Smooth muscle cell (in vitro differentiated cells): Measurements from ENCODE around the gene CNGA1. TPM values are rescaled to one million over a fixed set of nuclear protein-coding genes. Genes with fewer than 3 reads are reported as not detected.
"Not testable (repeated sequence)": the region's sequence is repeated elsewhere in the genome, so short reads cannot be mapped to it uniquely, and the experiment has no call there.

Experiments
- DNase-seq: peaks from one replicate; lab custom pipeline; 2025; ENCODE audit not compliant: unreplicated experiment; lab: John Stamatoyannopoulos, UW
- H2AFZ ChIP-seq: fragments of 200-600 bp; sonication (generic); 2 replicates; pipeline ENCODE4 v1.6.0; 2016; ENCODE audit warnings: antibody characterized with exemption, low read depth, mild to moderate bottlenecking
- H3F3A ChIP-seq: fragments of 200-600 bp; sonication (generic); 2 replicates; pipeline ENCODE4 v1.6.0; 2017; ENCODE audit warnings: antibody characterized with exemption, low read depth
- H3K27ac ChIP-seq: fragments of 200-600 bp; sonication (generic); 2 replicates; pipeline ENCODE4 v1.5.1; 2016; ENCODE audit warnings: low read depth, mild to moderate bottlenecking
- H3K27me3 ChIP-seq: fragments of 200-600 bp; sonication (generic); 2 replicates; pipeline ENCODE4 v1.6.1; 2016; ENCODE audit warnings: low read depth, mild to moderate bottlenecking
- H3K36me3 ChIP-seq: fragments of 200-600 bp; sonication (generic); 2 replicates; pipeline ENCODE4 v1.5.1; 2016; ENCODE audit warnings: low read depth
- H3K4me1 ChIP-seq: fragments of 200-600 bp; sonication (generic); 2 replicates; pipeline ENCODE4 v1.5.1; 2016; ENCODE audit warnings: low read depth
- H3K4me2 ChIP-seq: fragments of 200-600 bp; sonication (generic); 2 replicates; pipeline ENCODE4 v1.6.0; 2016; ENCODE audit warnings: mild to moderate bottlenecking
- H3K4me3 ChIP-seq: fragments of 200-600 bp; sonication (generic); 2 replicates; pipeline ENCODE4 v1.5.1; 2016; ENCODE audit warnings: mild to moderate bottlenecking
- H3K79me2 ChIP-seq: fragments of 200-600 bp; sonication (generic); 2 replicates; pipeline ENCODE4 v1.6.0; 2016; ENCODE audit warnings: low read depth, mild to moderate bottlenecking
- H3K9ac ChIP-seq: fragments of 200-600 bp; sonication (generic); 2 replicates; pipeline ENCODE4 v1.6.0; 2016; ENCODE audit warnings: low read depth
- H3K9me3 ChIP-seq: fragments of 200-600 bp; sonication (generic); replicated peaks from 2 replicates; pipeline ENCODE4 v1.5.1; 2016; ENCODE audit warnings: low read depth
- H4K20me1 ChIP-seq: fragments of 200-600 bp; sonication (generic); 2 replicates; pipeline ENCODE4 v1.6.0; 2016; ENCODE audit warnings: low read depth
- WGBS: methylation state at CpG from one replicate; pipeline ENCODE4 v1.1.7; 2016; ENCODE audit warnings: low lambda C conversion rate; 5-methylcytosine and 5-hydroxymethylcytosine counted together
- polyA plus RNA-seq: library from polyadenylated mRNA; unstranded; fragments of >200 nt; fragmentation: Nextera tagmentation; extraction: Ambion mirVana; gene quantifications from 2 replicates; pipeline ENCODE4 v1.2.1, GENCODE V29; 2016
- total RNA-seq: library from RNA; depleted of rRNA; stranded (reverse); fragments of >200 nt; gene quantifications from 2 replicates; pipeline ENCODE4 v1.2.3, GENCODE V29; 2014
- TF ChIP-seq, protein P1 (sequence below): fragments of 200-600 bp; sonication (generic); IDR thresholded peaks from 2 replicates; pipeline ENCODE4 v1.5.1; 2017; ENCODE audit warnings: borderline replicate concordance, mild to moderate bottlenecking, antibody characterized with exemption; ENCODE audit not compliant: insufficient read depth, poor library complexity, severe bottlenecking

The CNGA1 gene
- total and polyA plus RNA-seq, 2 experiments from 2014 or later = 0.31 to 0.69 TPM

- H3K27ac ChIP-seq = no peak overlapping the region
- no peak overlapping the region for H3K4me3 ChIP-seq
- H2AFZ ChIP-seq = no peak overlapping the region
- no peaks in the 10 kb centered on the region for H3K4me1 ChIP-seq
- H3K79me2 ChIP-seq = no peaks in the 10 kb centered on the region
- H3K27me3 ChIP-seq = no peaks in the 10 kb centered on the region
- H4K20me1 ChIP-seq = no peaks in the 10 kb centered on the region
- H3K9ac ChIP-seq = no peak overlapping the region
- 87% methylated on average over 1 of the region's 1 CpG for WGBS
- H3K4me2 ChIP-seq = no peak overlapping the region
- TF ChIP-seq, protein P1, sequence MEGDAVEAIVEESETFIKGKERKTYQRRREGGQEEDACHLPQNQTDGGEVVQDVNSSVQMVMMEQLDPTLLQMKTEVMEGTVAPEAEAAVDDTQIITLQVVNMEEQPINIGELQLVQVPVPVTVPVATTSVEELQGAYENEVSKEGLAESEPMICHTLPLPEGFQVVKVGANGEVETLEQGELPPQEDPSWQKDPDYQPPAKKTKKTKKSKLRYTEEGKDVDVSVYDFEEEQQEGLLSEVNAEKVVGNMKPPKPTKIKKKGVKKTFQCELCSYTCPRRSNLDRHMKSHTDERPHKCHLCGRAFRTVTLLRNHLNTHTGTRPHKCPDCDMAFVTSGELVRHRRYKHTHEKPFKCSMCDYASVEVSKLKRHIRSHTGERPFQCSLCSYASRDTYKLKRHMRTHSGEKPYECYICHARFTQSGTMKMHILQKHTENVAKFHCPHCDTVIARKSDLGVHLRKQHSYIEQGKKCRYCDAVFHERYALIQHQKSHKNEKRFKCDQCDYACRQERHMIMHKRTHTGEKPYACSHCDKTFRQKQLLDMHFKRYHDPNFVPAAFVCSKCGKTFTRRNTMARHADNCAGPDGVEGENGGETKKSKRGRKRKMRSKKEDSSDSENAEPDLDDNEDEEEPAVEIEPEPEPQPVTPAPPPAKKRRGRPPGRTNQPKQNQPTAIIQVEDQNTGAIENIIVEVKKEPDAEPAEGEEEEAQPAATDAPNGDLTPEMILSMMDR = no peak
- DNase-seq = no peak
- no peaks in the 10 kb centered on the region for H3K36me3 ChIP-seq
- H3F3A ChIP-seq = no peaks in the 10 kb centered on the region
- H3K9me3 ChIP-seq = peaks cover 3% of the 10 kb centered on the region
Observed at GRCh38 chr4:47996021-47996420, 20.5 kb downstream of the CNGA1 start.

GRCh38 chr4:47992475-47992874 is 24.0 kb downstream of the CNGA1 start:
- not testable (repeated sequence) for H3K4me1 ChIP-seq, H3K27ac ChIP-seq, H4K20me1 ChIP-seq, H3K27me3 ChIP-seq, H3K9ac ChIP-seq, H2AFZ ChIP-seq, DNase-seq, H3K9me3 ChIP-seq, H3K79me2 ChIP-seq, H3K36me3 ChIP-seq, H3F3A ChIP-seq, H3K4me2 ChIP-seq, H3K4me3 ChIP-seq
- 94% methylated on average over 1 of the region's 1 CpG for WGBS

DNA sequence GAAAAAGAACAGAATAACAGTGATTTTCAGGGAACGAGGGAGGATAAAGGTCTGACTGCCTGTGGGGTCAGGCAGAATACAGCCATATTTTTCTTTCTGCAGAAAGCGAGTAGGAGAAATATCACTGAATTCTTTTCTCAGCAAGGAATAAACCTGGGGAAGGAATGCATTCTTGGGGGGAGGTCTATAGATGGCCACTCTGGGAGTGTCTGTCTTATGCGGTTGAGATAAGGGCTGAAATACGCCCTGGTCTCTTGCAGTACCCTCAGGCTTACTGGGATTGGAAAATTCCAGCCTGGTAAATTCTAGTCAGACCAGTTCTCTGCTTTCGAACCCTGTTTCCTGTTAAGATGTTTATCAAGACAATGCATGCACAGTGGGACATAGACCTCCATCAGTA is 26.3 kb downstream of the CNGA1 start:
- Histone ChIP-seq H3K9ac (no peak overlapping the region), H3K9me3 (no peaks in the 10 kb centered on the region), H3K27me3 (no peaks in the 10 kb centered on the region), H3K4me1 (no peaks in the 10 kb centered on the region), H4K20me1 (no peaks in the 10 kb centered on the region), H3K4me2 (no peak overlapping the region), H3K79me2 (no peaks in the 10 kb centered on the region), H2AFZ (no peak overlapping the region), H3K27ac (no peak overlapping the region), H3K36me3 (no peaks in the 10 kb centered on the region), H3K4me3 (no peak overlapping the region), H3F3A (no peaks in the 10 kb centered on the region)
- TF ChIP-seq, protein P1 = no peak
- no peak for DNase-seq
- WGBS = 89% methylated on average over 5 of the region's 5 CpGs

- Histone ChIP-seq H3K79me2 (no peaks in the 10 kb centered on the region), H3K27me3 (no peaks in the 10 kb centered on the region), H3K27ac (no peak overlapping the region), H3K9me3 (no peaks in the 10 kb centered on the region), H2AFZ (no peak overlapping the region), H3K9ac (no peak overlapping the region), H3K4me1 (no peaks in the 10 kb centered on the region), H4K20me1 (no peaks in the 10 kb centered on the region), H3K36me3 (no peaks in the 10 kb centered on the region), H3K4me2 (no peak overlapping the region), H3K4me3 (no peak overlapping the region), H3F3A (no peaks in the 10 kb centered on the region)
- TF ChIP-seq, protein P1 = no peak
- WGBS = 91% methylated on average over 3 of the region's 3 CpGs
- DNase-seq = no peak
Observed at GRCh38 chr4:47974566-47974965, 41.9 kb downstream of the CNGA1 start.
